Measurements from ENCODE around the gene WHRN. TPM values are rescaled to one million over a fixed set of nuclear protein-coding genes. Genes with fewer than 3 reads are reported as not detected.
A peak's percentile ranks its signal among the peaks of the same experiment; 100 is the strongest.

Gene WHRN
- total and polyA plus RNA-seq, 2 donors: 2.4 to 12.1 TPM

- peaks cover 5% of the 10 kb centered on the region for H3K36me3 ChIP-seq (ENCODE audit: insufficient read depth)
- DNase-seq (ENCODE audit: extremely low spot score): no peak
- WGBS: 71% methylated on average over 6 of the region's 6 CpGs
- no peak overlapping the region for H3K4me3 ChIP-seq (ENCODE audit: low read depth, low read length)
- no peak overlapping the region for H3K27ac ChIP-seq (ENCODE audit: low read depth)
- no peaks in the 10 kb centered on the region for H3K4me1 ChIP-seq (ENCODE audit: insufficient read depth)
These were observed 134.9 kb downstream of the WHRN start for GRCh38 chr9:114370251-114370967.

DNA sequence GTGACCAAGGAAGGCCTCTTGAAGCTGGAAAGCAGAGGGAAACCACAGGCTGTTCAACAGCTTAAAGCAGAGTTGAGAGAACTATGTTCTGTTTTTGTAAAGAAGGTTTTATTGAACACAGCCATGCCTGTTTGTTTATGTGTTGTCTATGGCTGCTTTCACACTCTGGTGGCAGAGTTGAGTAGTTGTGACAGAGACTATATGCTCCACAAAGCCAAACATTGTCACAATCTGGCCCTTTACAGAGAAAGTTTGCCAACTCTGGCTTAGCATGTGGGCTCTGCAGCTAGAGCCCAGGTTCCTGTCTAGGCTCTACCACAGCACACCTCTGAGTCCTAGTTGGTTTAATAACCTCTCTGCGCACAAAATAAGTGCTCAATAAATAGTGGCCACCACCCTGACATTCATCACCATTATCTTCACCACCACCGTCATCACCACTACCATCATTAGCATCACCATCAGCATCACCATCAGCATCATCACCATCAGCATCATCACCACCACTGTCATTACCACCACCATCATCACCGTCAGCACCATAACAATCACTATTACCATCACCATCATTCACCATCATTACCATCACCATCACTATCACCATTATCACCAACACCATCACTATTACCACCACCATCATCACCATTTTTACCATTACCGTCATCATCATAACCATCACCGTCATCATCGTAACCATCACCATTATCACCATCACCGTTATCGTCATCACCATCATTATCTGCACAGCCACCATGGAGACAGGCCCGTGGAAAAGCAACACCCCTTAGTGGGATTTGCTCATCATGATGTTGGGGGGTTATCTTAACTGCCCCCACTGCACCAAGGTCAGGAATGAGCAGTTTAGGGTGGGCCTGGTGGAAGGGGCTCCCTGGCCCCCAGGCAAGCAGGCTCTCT is 135.8 kb downstream of the WHRN start:
- 91% methylated on average over 9 of the region's 9 CpGs for WGBS
- no peak overlapping the region for H3K27ac ChIP-seq (ENCODE audit: low read depth)
- H3K36me3 ChIP-seq (ENCODE audit: insufficient read depth): peaks cover 2% of the 10 kb centered on the region
- H3K4me1 ChIP-seq (ENCODE audit: insufficient read depth): no peaks in the 10 kb centered on the region
- DNase-seq (ENCODE audit: extremely low spot score): no peak
- H3K4me3 ChIP-seq (ENCODE audit: low read depth, low read length): no peak overlapping the region

DNA sequence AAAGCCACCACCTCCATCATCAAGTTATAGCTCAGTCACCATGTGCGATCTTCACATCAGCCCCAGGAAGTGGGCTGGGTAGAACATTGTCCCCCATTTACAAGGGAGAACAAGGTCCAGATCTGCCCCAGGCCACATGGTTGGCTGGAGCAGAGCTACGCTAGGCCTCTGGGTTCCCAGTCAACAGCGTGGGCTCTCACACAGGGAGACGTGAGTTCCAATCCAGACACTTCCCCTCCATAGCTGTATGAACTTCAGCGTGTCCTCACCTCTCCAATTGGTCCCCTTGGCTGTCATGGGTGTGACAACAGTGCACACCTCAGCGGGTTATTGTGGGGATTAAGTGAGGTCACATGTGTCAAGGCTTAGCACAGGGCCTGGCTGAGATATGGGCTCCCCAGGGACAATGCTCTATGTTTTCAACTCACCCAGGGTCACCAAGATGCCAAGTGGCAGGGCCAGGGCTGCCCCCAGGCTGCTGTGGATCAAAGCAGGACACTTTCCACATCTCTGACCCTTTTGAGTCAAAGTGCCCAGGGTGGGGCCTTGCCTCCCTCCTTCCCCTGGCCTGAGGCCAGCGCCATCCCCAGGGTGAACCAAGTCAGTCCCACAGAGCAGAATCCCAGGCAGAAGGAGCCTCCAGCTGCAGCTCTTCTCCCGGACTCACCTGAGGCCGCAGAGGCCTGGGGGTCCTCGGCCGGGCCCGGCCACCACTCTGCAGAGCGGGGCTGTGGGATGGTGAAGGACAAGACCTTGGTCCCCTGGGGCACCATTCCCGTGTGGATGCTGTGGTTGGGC is 137.3 kb downstream of the WHRN start:
- Histone ChIP-seq H3K36me3 (ENCODE audit: insufficient read depth) (no peaks in the 10 kb centered on the region), H3K4me3 (ENCODE audit: low read depth, low read length) (no peak overlapping the region), H3K27ac (ENCODE audit: low read depth) (peak overlapping the region; percentile 74), H3K4me1 (ENCODE audit: insufficient read depth) (no peaks in the 10 kb centered on the region)
- no peak for DNase-seq (ENCODE audit: extremely low spot score)
- 92% methylated on average over 14 of the region's 14 CpGs for WGBS

DNA sequence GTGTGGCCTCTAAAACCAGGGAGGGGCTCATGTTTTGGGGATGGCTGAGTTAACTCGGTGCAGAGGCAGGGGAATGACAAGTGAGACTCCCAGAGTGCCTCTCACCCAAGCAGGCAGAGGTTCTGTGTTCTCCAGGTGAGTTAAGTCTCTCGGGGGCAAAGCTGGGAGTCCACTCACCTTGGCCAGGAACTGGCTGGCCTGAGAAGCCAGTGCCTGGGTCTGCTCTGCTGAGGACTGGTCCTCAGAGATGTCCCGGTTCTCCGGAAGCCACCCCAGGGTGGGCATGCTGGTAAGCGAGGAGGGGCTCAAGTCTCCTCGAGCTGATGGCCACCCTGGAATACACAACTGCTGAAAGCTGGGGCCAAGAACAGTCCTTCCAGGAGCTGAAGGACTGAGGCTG is 137.9 kb downstream of the WHRN start:
- WGBS: 88% methylated on average over 6 of the region's 6 CpGs
- H3K4me1 ChIP-seq (ENCODE audit: insufficient read depth): no peaks in the 10 kb centered on the region
- no peak for DNase-seq (ENCODE audit: extremely low spot score)
- H3K4me3 ChIP-seq (ENCODE audit: low read depth, low read length): no peak overlapping the region
- peaks cover 3% of the 10 kb centered on the region for H3K36me3 ChIP-seq (ENCODE audit: insufficient read depth)
- no peak overlapping the region for H3K27ac ChIP-seq (ENCODE audit: low read depth)

- WGBS: 43% methylated on average over 10 of the region's 10 CpGs
- Histone ChIP-seq H3K4me1 (ENCODE audit: insufficient read depth) (no peaks in the 10 kb centered on the region), H3K4me3 (ENCODE audit: low read depth, low read length) (no peak overlapping the region), H3K36me3 (ENCODE audit: insufficient read depth) (peaks cover 4% of the 10 kb centered on the region), H3K27ac (ENCODE audit: low read depth) (peak overlapping the region; percentile 57)
- no peak for DNase-seq (ENCODE audit: extremely low spot score)
These were observed 138.7 kb downstream of the WHRN start for GRCh38 chr9:114366334-114367128.

- no peak for DNase-seq (ENCODE audit: extremely low spot score)
- 93% methylated on average over 2 of the region's 2 CpGs for WGBS
- no peaks in the 10 kb centered on the region for H3K4me1 ChIP-seq (ENCODE audit: insufficient read depth)
- H3K4me3 ChIP-seq (ENCODE audit: low read depth, low read length): no peak overlapping the region
- H3K27ac ChIP-seq (ENCODE audit: low read depth): no peak overlapping the region
- peaks cover 11% of the 10 kb centered on the region for H3K36me3 ChIP-seq (ENCODE audit: insufficient read depth)
These were observed 140.1 kb downstream of the WHRN start for GRCh38 chr9:114365194-114365593.

DNA sequence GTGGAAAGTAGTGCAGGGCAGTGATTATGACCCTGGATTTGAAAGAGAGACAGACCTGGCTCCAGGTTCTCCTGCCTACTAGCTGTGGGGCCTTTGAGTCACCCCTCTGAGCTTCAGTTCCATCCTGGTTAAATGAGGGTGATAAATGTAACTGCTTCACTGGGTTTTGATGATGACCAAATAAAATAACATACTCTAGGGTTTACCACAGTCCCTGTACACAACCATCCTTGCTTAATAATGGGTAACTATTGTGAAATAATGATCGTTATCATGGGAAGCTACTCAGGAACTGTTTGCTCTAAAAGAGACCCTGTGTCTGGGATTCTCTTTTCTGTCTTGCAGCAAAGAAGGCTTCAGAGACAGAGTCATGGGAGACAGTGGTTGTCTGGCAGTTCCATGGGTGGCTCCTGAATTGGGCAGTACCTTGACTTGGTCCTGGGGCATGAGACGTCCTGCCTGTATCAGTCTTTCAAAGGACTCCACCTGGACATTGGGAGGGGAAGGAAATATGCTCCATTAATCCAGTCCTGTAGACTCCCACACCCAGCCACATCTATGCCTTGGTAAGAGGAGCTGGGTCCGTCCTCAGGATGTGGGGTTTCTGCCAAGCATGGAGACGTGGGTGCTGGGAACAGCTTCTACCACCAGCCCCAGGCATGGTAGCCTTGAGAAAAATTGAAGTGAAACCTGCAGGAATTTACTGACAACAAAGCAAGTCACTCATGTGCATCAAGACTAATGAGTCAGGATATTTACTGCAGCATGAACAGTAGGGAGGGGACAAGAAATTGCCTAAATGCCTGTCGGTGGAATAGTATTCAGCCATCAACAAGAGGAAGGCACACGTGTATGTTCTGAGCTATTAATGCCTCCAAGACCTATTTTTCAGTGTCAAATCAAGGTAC is 140.9 kb downstream of the WHRN start:
- peak overlapping the region; percentile 76 for H3K27ac ChIP-seq (ENCODE audit: low read depth)
- peaks cover 11% of the 10 kb centered on the region for H3K36me3 ChIP-seq (ENCODE audit: insufficient read depth)
- H3K4me3 ChIP-seq (ENCODE audit: low read depth, low read length): no peak overlapping the region
- WGBS: 68% methylated on average over 6 of the region's 6 CpGs
- no peaks in the 10 kb centered on the region for H3K4me1 ChIP-seq (ENCODE audit: insufficient read depth)
- no peak for DNase-seq (ENCODE audit: extremely low spot score)

- no peak for DNase-seq (ENCODE audit: extremely low spot score)
- Histone ChIP-seq H3K4me3 (ENCODE audit: low read depth, low read length) (no peak overlapping the region), H3K36me3 (ENCODE audit: insufficient read depth) (peaks cover 11% of the 10 kb centered on the region), H3K27ac (ENCODE audit: low read depth) (no peak overlapping the region), H3K4me1 (ENCODE audit: insufficient read depth) (no peaks in the 10 kb centered on the region)
- 56% methylated on average over 2 of the region's 2 CpGs for WGBS
These were observed 141.8 kb downstream of the WHRN start for GRCh38 chr9:114363424-114363823.

GRCh38 chr9:114362394-114362793 is 142.9 kb downstream of the WHRN start:
- H3K27ac ChIP-seq (ENCODE audit: low read depth): no peak overlapping the region
- no peak overlapping the region for H3K4me3 ChIP-seq (ENCODE audit: low read depth, low read length)
- no peaks in the 10 kb centered on the region for H3K4me1 ChIP-seq (ENCODE audit: insufficient read depth)
- peaks cover 15% of the 10 kb centered on the region for H3K36me3 ChIP-seq (ENCODE audit: insufficient read depth)
- DNase-seq (ENCODE audit: extremely low spot score): no peak
- 91% methylated on average over 12 of the region's 12 CpGs for WGBS

DNA sequence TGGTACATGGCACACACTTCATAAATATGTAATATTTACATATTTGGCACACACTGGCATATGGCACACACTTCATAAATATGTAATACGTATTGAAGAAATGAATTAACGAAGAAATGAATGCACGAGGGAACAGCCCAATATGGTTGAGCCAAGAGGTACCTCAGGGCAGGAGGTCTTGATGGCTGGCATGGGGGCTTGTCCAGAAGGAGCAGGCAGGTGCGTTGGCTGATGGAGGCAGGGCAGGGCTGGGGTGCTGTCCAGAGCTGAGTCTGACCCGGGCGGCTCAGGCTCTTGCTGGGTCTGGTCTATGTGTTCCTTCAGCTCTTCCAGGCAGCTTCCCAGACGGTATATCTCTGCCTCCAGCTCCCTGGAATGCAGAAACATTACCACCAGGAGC is 143.7 kb downstream of the WHRN start:
- WGBS: 93% methylated on average over 7 of the region's 7 CpGs
- H3K27ac ChIP-seq (ENCODE audit: low read depth): no peak overlapping the region
- no peak overlapping the region for H3K4me3 ChIP-seq (ENCODE audit: low read depth, low read length)
- no peaks in the 10 kb centered on the region for H3K4me1 ChIP-seq (ENCODE audit: insufficient read depth)
- DNase-seq (ENCODE audit: extremely low spot score): no peak
- peaks cover 19% of the 10 kb centered on the region for H3K36me3 ChIP-seq (ENCODE audit: insufficient read depth)

DNA sequence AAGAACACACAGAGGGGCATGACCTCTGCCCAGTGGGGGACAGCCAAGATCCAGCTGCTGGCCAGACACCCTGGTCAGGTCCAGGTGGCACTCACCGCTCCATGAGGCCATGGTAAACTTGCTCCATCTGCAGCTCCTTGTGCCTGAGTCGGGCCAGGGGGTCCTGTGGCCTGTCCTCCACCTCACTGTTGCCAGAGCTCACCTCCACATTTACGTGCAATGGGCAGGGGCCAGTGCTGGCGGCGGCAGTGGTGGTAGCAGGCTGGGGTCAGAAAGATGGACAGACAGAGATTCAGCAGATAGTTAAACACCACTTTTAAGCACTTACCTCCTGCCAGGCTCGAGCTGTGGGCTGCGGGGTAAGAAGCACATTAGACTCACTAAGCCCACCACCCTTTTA is 145.5 kb downstream of the WHRN start:
- H3K4me1 ChIP-seq (ENCODE audit: insufficient read depth): no peaks in the 10 kb centered on the region
- WGBS: 92% methylated on average over 7 of the region's 7 CpGs
- peaks cover 21% of the 10 kb centered on the region for H3K36me3 ChIP-seq (ENCODE audit: insufficient read depth)
- no peak overlapping the region for H3K27ac ChIP-seq (ENCODE audit: low read depth)
- no peak for DNase-seq (ENCODE audit: extremely low spot score)
- H3K4me3 ChIP-seq (ENCODE audit: low read depth, low read length): no peak overlapping the region

DNA sequence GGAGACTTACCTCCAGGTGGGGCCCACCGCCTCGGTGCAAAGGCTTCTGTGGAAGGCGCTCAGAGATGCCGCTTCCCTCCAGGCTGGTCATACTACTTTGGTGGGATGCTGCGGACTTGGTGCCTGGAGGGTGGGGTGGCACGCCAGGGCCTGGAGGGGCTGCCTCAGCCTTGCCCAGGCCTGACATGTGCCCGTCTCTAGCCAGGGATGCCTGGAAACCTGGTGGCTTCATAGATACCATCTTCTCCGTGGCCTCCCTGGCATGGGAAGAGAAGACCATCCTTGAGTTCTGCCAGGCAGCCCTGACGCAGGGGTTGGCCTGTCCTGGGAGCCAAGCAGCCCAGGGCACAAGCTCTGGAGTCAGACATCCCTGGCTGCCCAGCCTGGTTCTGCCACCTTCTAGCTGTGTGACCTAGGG is 147.4 kb downstream of the WHRN start:
- H3K4me3 ChIP-seq (ENCODE audit: low read depth, low read length): no peak overlapping the region
- H3K4me1 ChIP-seq (ENCODE audit: insufficient read depth): no peaks in the 10 kb centered on the region
- no peak for DNase-seq (ENCODE audit: extremely low spot score)
- peaks cover 23% of the 10 kb centered on the region for H3K36me3 ChIP-seq (ENCODE audit: insufficient read depth)
- H3K27ac ChIP-seq (ENCODE audit: low read depth): no peak overlapping the region
- 96% methylated on average over 9 of the region's 9 CpGs for WGBS

Measured in urinary bladder (tissue), 4 donors.